HG03378 (cell line): Measurements from ENCODE around the gene ERMAP.
"Not testable (repeated sequence)": the region's sequence is repeated elsewhere in the genome, so short reads cannot be mapped to it uniquely, and the experiment has no call there.

Experiments
- ATAC-seq: cut with Tn5 transposase; IDR thresholded peaks from one replicate; pipeline ENCODE4 v1.9.1; 2021; ENCODE audit warnings: mild to moderate bottlenecking, moderate library complexity; ENCODE audit not compliant: unreplicated experiment

Gene ERMAP

GRCh38 chr1:42844592-42845140 is 27.7 kb downstream of the ERMAP start:
- ATAC-seq, result no peak

- no peak for ATAC-seq
Measured at GRCh38 chr1:42845193-42845592, 28.3 kb downstream of the ERMAP start.

GRCh38 chr1:42845866-42846256 is 28.9 kb downstream of the ERMAP start:
- peak; percentile 6 for ATAC-seq

- peak; percentile 87 for ATAC-seq
Measured at GRCh38 chr1:42846257-42847110, 29.6 kb downstream of the ERMAP start, which contains the start of gene ZNF691. ZNF691 (plus strand) TSS chr1:42846613; CDS start chr1:42849659, 3,046 bp downstream.

GRCh38 chr1:42847111-42847595 is 30.2 kb downstream of the ERMAP start:
- no peak for ATAC-seq

- ATAC-seq, result no peak
Measured at GRCh38 chr1:42847721-42848460, 31.0 kb downstream of the ERMAP start.

GRCh38 chr1:42848823-42849537 is 32.1 kb downstream of the ERMAP start:
- ATAC-seq, result no peak

GRCh38 chr1:42849944-42850343 is 33.0 kb downstream of the ERMAP start:
- ATAC-seq, result no peak

- no peak for ATAC-seq
Measured at GRCh38 chr1:42851420-42851819, 34.5 kb downstream of the ERMAP start.

GRCh38 chr1:42851960-42852607 is 35.2 kb downstream of the ERMAP start:
- no peak for ATAC-seq

- no peak for ATAC-seq
Measured at GRCh38 chr1:42852608-42852980, 35.7 kb downstream of the ERMAP start.

- no peak for ATAC-seq
Measured at GRCh38 chr1:42853116-42853884, 36.4 kb downstream of the ERMAP start.

GRCh38 chr1:42856554-42856953 is 39.6 kb downstream of the ERMAP start:
- not testable (repeated sequence) for ATAC-seq

GRCh38 chr1:42859366-42859765 is 42.4 kb downstream of the ERMAP start:
- not testable (repeated sequence) for ATAC-seq

- ATAC-seq, result no peak
Measured at GRCh38 chr1:42860339-42861013, 43.6 kb downstream of the ERMAP start.

GRCh38 chr1:42861014-42861399 is 44.1 kb downstream of the ERMAP start:
- ATAC-seq, result no peak

- ATAC-seq, result no peak
Measured at GRCh38 chr1:42866549-42866948, 49.6 kb downstream of the ERMAP start.

- ATAC-seq, result not testable (repeated sequence)
Measured at GRCh38 chr1:42868466-42868865, 51.5 kb downstream of the ERMAP start.

GRCh38 chr1:42869254-42869653 is 52.3 kb downstream of the ERMAP start:
- ATAC-seq, result not testable (repeated sequence)
